HepG2 (cell line): ENCODE measurements around the gene ATP9B. TPM values are rescaled to one million over a fixed set of nuclear protein-coding genes. Genes with fewer than 3 reads are reported as not detected.

ENCODE experiments used
- ATAC-seq: fragments of 200-7000 bp; cut with Tn5 transposase; 3 replicates; pipeline ENCODE4 v1.9.1; 2020; ENCODE audit warnings: mild to moderate bottlenecking, moderate library complexity
- BruUV-seq: library from RNA; stranded (reverse); fragments of 400-500 nt; replicated peaks from 2 replicates; lab custom pipeline; 2021; lab: Mats Ljungman, UMichigan
- CTCF ChIA-PET: fragments of 300-600 bp; formaldehyde crosslinking; extraction: SDS; loops from one replicate; lab custom pipeline; 2021; ENCODE audit warnings: low total read pairs, inconsistent platforms, low intra/inter-chr PET ratio; lab: Yijun Ruan, JAX
- POLR2A ChIA-PET: fragments of 350-600 bp; sonication (Branson Sonifier 250); formaldehyde crosslinking; loops from one replicate; lab custom pipeline; 2020; ENCODE audit warnings: antibody characterized with exemption, inconsistent platforms; lab: Yijun Ruan, JAX
- DNase-seq: peaks from one replicate; pipeline ENCODE4 v3.0.0-alpha.2; 2015; ENCODE audit warnings: low spot score
- FAIRE-seq: peaks from 3 replicates; lab custom pipeline; 2011; peaks lifted over from hg19 to GRCh38; lab: Jason Lieb, UNC
- H2AFZ ChIP-seq: one replicate; pipeline ENCODE4 v1.6.1; 2011; ENCODE audit warnings: low read length, inconsistent platforms
- H3K27ac ChIP-seq: fragments of 300-600 bp; 3 replicates; pipeline ENCODE4 v1.8.0; 2011; ENCODE audit warnings: mixed run types, mild to moderate bottlenecking, mixed read lengths, low read length, inconsistent platforms; ENCODE audit not compliant: insufficient read depth; ENCODE audit errors: extremely low read length
- H3K27me3 ChIP-seq, 2 experiments: fragments of 200-600 bp in 1 of 2; 2 replicates in 1 of 2; 3 replicates in 1 of 2; pipeline versions ENCODE4 v1.6.0 to v1.8.0; 2011; ENCODE audit warnings: low read length in 2 of 2, mild to moderate bottlenecking in 2 of 2, moderate library complexity in 2 of 2, inconsistent platforms in 1 of 2; ENCODE audit not compliant: insufficient read depth in 2 of 2, control insufficient read depth in 1 of 2
- H3K36me3 ChIP-seq, 2 experiments: fragments of 200-600 bp in 1 of 2; replicated peaks in 1 of 2; 2 replicates in 1 of 2; 3 replicates in 1 of 2; pipeline versions ENCODE4 v1.5.1 to v1.8.0; 2011; ENCODE audit warnings: low read length in 2 of 2, inconsistent platforms in 1 of 2; ENCODE audit not compliant: insufficient read depth in 2 of 2, control insufficient read depth in 1 of 2
- H3K4me1 ChIP-seq: 2 replicates; pipeline ENCODE4 v1.5.1; 2012; ENCODE audit warnings: low read length, inconsistent platforms; ENCODE audit not compliant: insufficient read depth
- H3K4me2 ChIP-seq: 2 replicates; pipeline ENCODE4 v1.6.0; 2011; ENCODE audit warnings: low read depth, low read length, inconsistent platforms
- H3K4me3 ChIP-seq, 3 experiments: fragments of 200-600 bp in 1 of 3; sonication (generic), shearing (Covaris generic) in 1 of 3; replicated peaks in 1 of 3; 2 replicates each; pipeline ENCODE4 v1.5.1; 2011 to 2016; ENCODE audit warnings: low read length in 3 of 3, inconsistent platforms in 2 of 3, low read depth in 2 of 3, mild to moderate bottlenecking in 2 of 3, control low read depth in 1 of 3, mixed read lengths in 1 of 3; ENCODE audit not compliant: insufficient read depth in 1 of 3
- H3K79me2 ChIP-seq: one replicate; pipeline ENCODE4 v1.6.1; 2011; ENCODE audit warnings: low read length, inconsistent platforms; ENCODE audit not compliant: insufficient read depth
- H3K9ac ChIP-seq: 2 replicates; pipeline ENCODE4 v1.6.0; 2011; ENCODE audit warnings: mild to moderate bottlenecking, low read depth, low read length, inconsistent platforms; ENCODE audit not compliant: insufficient read depth
- H3K9me3 ChIP-seq: 2 replicates; pipeline ENCODE4 v1.5.1; 2012; ENCODE audit warnings: mild to moderate bottlenecking, low read length
- H4K20me1 ChIP-seq: 2 replicates; pipeline ENCODE4 v1.6.0; 2011; ENCODE audit warnings: inconsistent platforms, mild to moderate bottlenecking, low read length, moderate library complexity; ENCODE audit not compliant: insufficient read depth
- CHD2 ChIP-seq: IDR thresholded peaks from 2 replicates; pipeline ENCODE4 v1.6.1; 2011; ENCODE audit warnings: low read depth, low read length, improper control_type of control experiment
- ISL2 ChIP-seq: sonication (generic); formaldehyde crosslinking; IDR thresholded peaks from 2 replicates; pipeline ENCODE4 v1.5.0; 2020; ENCODE audit warnings: missing genetic modification reagents
- JUND ChIP-seq: sonication (generic); formaldehyde crosslinking; IDR thresholded peaks from 2 replicates; pipeline ENCODE4 v1.8.0; 2022; ENCODE audit warnings: mild to moderate bottlenecking, missing genetic modification reagents
- KMT2B ChIP-seq: IDR thresholded peaks from 2 replicates; pipeline ENCODE4 v1.6.1; 2016; ENCODE audit warnings: missing genetic modification reagents, missing compliant biosample characterization
- NFRKB ChIP-seq: fragments of 450-650 bp; IDR thresholded peaks from 2 replicates; pipeline ENCODE4 v1.6.1; 2017
- RBFOX2 ChIP-seq: fragments of 200-400 bp; formaldehyde crosslinking; IDR thresholded peaks from 2 replicates; pipeline ENCODE4 v1.6.1; 2017; ENCODE audit warnings: low read depth, mild to moderate bottlenecking, low read length
- SMYD3 ChIP-seq: sonication (generic); formaldehyde crosslinking; IDR thresholded peaks from 2 replicates; pipeline ENCODE4 v1.8.1; 2023; ENCODE audit warnings: mild to moderate bottlenecking, missing genetic modification reagents
- ZFP36 ChIP-seq: fragments of 150-350 bp; IDR thresholded peaks from 2 replicates; pipeline ENCODE4 v1.6.1; 2018; ENCODE audit warnings: borderline replicate concordance, low read length, low read depth; ENCODE audit not compliant: partially characterized antibody
- ZNF556 ChIP-seq: sonication (generic); formaldehyde crosslinking; IDR thresholded peaks from 2 replicates; pipeline ENCODE4 v1.4.0; 2020; ENCODE audit warnings: mild to moderate bottlenecking, missing genetic modification reagents, borderline replicate concordance
- ZNF674 ChIP-seq: sonication (generic); formaldehyde crosslinking; IDR thresholded peaks from 2 replicates; pipeline ENCODE4 v1.5.0; 2020; ENCODE audit warnings: low read depth, mild to moderate bottlenecking, missing genetic modification reagents
- ZNF781 ChIP-seq: sonication (generic); formaldehyde crosslinking; IDR thresholded peaks from 2 replicates; pipeline ENCODE4 v1.5.1; 2020; ENCODE audit warnings: borderline replicate concordance, mild to moderate bottlenecking, missing genetic modification reagents; ENCODE audit errors: not compliant biosample characterization
- ZNF83 ChIP-seq: sonication (generic); formaldehyde crosslinking; IDR thresholded peaks from 2 replicates; pipeline ENCODE4 v1.4.0; 2020; ENCODE audit warnings: missing genetic modification reagents, mild to moderate bottlenecking, borderline replicate concordance
- ZSCAN31 ChIP-seq: sonication (generic); formaldehyde crosslinking; IDR thresholded peaks from 2 replicates; pipeline ENCODE4 v1.5.0; 2020; ENCODE audit warnings: low read depth, mild to moderate bottlenecking, missing genetic modification reagents
- ZSCAN5A ChIP-seq: sonication (generic); formaldehyde crosslinking; IDR thresholded peaks from 2 replicates; pipeline ENCODE4 v1.8.0; 2022; ENCODE audit warnings: mild to moderate bottlenecking, missing genetic modification reagents, borderline replicate concordance
- WGBS: methylation state at CpG from one replicate; pipeline ENCODE4 v1.1.6; 2017; ENCODE audit warnings: low lambda C conversion rate; 5-methylcytosine and 5-hydroxymethylcytosine counted together
- in situ Hi-C: cut with HindIII; loops from 2 replicates; pipeline ENCODE4 v1.10.0; 2017; ENCODE audit warnings: low pct_unique_long_range_greater_than_20kb; ENCODE audit not compliant: extremely low pct_ligation_motif_present
- intact Hi-C: fragments of 100-400 bp; cut with micrococcal nuclease; formaldehyde crosslinking; loops from one replicate; pipeline ENCODE4 v1.10.0; 2022; ENCODE audit not compliant: unreplicated experiment
- polyA plus RNA-seq, 8 experiments: library from polyadenylated mRNA; depleted of rRNA in 3 of 8; stranded (reverse) in 7 of 8; unstranded in 1 of 8; fragments of >200 nt; fragmentation: Illumina TruSeq in 4 of 8; extraction: Trizol in 4 of 8; gene quantifications; 2 replicates each; pipeline versions ENCODE4 v1.2.1 to v1.2.3, GENCODE V29; 2011 to 2016; ENCODE audit warnings: low read depth in 4 of 8, missing spikeins in 1 of 8, mixed read lengths in 1 of 8; ENCODE audit not compliant: insufficient read depth in 1 of 8
- total RNA-seq, 5 experiments: library from RNA; depleted of rRNA; stranded (reverse); fragments of >200 nt; fragmentation: Illumina TruSeq; extraction: Trizol; gene quantifications; 2 replicates each; pipeline ENCODE4 v1.2.3, GENCODE V29; 2016; ENCODE audit warnings: low read depth in 1 of 5
- TF ChIP-seq, protein P1 (sequence below): sonication (generic); formaldehyde crosslinking; IDR thresholded peaks from 2 replicates; pipeline ENCODE4 v1.4.0; 2020; ENCODE audit warnings: missing genetic modification reagents
- TF ChIP-seq, protein P2 (sequence below): sonication (generic); formaldehyde crosslinking; conservative IDR thresholded peaks from 2 replicates; pipeline ENCODE4 v1.4.0; 2020; ENCODE audit warnings: missing genetic modification reagents

The ATP9B gene
- total and polyA plus RNA-seq, 2 of the 13 experiments (the other 11 are each of a cell fraction or from before 2014, with no cell fraction given), result 10.8 to 11.3 TPM

GRCh38 chr18:79197531-79197930, 128.3 kb downstream of the ATP9B start:
- no TSS peak for BruUV-seq
- CTCF ChIA-PET, result no interaction called here
- no peak for ATAC-seq

More at GRCh38 chr18:79197531-79197930, 128.3 kb downstream of the ATP9B start:
- Histone ChIP-seq H3K4me3 (no peak overlapping the region), H3K4me1 (no peaks in the 10 kb centered on the region), H3K27me3 (no peaks in the 10 kb centered on the region), H3K4me2 (no peak overlapping the region), H2AFZ (no peak overlapping the region), H3K36me3 (peaks cover 2 to 12% of the 10 kb centered on the region in 2 experiments; a peak in 3 of 5 replicates)
- 95% methylated on average over 4 of the region's 4 CpGs for WGBS
- in situ Hi-C loops, result no loop called here
- TF ChIP-seq KMT2B (CRISPR knock-in tag) (no peak), NFRKB (no peak), ZSCAN31 (no peak), JUND (no peak), SMYD3 (CRISPR knock-in tag) (no peak), CHD2 (no peak), RBFOX2 (no peak), ZNF83 (CRISPR knock-in tag) (no peak), ZSCAN5A (CRISPR knock-in tag) (no peak), ZFP36 (no peak), ZNF781 (CRISPR knock-in tag) (no peak), ZNF674 (CRISPR knock-in tag) (no peak), ISL2 (CRISPR knock-in tag) (no peak), ZNF556 (CRISPR knock-in tag) (no peak)
- TF ChIP-seq, protein P1, sequence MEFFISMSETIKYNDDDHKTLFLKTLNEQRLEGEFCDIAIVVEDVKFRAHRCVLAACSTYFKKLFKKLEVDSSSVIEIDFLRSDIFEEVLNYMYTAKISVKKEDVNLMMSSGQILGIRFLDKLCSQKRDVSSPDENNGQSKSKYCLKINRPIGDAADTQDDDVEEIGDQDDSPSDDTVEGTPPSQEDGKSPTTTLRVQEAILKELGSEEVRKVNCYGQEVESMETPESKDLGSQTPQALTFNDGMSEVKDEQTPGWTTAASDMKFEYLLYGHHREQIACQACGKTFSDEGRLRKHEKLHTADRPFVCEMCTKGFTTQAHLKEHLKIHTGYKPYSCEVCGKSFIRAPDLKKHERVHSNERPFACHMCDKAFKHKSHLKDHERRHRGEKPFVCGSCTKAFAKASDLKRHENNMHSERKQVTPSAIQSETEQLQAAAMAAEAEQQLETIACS (CRISPR knock-in tag), result no peak
- TF ChIP-seq, protein P2, sequence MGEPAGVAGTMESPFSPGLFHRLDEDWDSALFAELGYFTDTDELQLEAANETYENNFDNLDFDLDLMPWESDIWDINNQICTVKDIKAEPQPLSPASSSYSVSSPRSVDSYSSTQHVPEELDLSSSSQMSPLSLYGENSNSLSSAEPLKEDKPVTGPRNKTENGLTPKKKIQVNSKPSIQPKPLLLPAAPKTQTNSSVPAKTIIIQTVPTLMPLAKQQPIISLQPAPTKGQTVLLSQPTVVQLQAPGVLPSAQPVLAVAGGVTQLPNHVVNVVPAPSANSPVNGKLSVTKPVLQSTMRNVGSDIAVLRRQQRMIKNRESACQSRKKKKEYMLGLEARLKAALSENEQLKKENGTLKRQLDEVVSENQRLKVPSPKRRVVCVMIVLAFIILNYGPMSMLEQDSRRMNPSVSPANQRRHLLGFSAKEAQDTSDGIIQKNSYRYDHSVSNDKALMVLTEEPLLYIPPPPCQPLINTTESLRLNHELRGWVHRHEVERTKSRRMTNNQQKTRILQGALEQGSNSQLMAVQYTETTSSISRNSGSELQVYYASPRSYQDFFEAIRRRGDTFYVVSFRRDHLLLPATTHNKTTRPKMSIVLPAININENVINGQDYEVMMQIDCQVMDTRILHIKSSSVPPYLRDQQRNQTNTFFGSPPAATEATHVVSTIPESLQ, result no peak
- TF ChIP-seq, all 625 proteins: peak for 0
- POLR2A ChIA-PET, result no interaction called here
- intact Hi-C loops, result no loop called here
- Histone ChIP-seq H3K9me3 (no peaks in the 10 kb centered on the region), H3K9ac (no peak overlapping the region), H3K79me2 (no peaks in the 10 kb centered on the region), H3K27ac (no peak overlapping the region), H4K20me1 (no peaks in the 10 kb centered on the region)
- no peak for FAIRE-seq
- DNase-seq, result no peak
